HG02571 (cell line): ENCODE data around the gene LHPP.

Experiments
- ATAC-seq: cut with Tn5 transposase; IDR thresholded peaks from one replicate; pipeline ENCODE4 v1.9.1; 2021; ENCODE audit warnings: mild to moderate bottlenecking, moderate library complexity; ENCODE audit not compliant: unreplicated experiment

The LHPP gene

DNA sequence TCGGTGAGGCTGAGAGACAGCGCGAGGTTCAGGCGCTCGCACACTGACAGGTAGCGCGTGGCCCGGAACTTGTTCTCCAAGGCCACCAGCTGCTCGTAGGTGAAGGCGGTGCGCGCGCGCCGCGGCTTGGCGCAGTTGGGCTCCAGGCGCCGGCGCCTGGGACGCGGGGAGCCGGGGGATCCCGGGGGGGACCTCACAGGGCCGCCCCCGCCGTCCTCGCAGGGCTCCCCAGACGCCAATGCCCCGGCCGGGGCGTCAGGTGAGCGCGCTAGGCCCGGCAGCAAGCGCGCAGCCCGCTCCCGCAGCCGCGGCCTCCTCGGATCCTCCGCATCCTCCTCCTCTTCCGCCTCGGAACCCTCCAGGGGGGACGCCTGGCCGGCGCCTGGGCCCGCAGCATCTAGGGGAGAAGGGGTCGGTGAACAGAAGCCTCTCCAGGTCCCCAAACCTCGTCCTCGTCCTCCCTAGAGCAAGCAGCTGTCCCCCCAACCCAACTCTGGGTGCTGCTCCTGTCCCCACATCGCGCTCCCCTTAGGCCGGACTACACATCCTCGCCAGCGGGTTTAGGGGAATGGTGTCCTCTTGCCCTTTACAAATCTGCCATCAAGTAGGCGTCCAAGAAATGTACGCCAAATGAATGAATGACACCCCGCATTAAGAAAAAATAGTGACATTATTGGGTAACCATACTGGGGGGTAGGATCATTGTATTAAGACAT, 13.7 kb upstream of the LHPP start:
- no peak for ATAC-seq

DNA sequence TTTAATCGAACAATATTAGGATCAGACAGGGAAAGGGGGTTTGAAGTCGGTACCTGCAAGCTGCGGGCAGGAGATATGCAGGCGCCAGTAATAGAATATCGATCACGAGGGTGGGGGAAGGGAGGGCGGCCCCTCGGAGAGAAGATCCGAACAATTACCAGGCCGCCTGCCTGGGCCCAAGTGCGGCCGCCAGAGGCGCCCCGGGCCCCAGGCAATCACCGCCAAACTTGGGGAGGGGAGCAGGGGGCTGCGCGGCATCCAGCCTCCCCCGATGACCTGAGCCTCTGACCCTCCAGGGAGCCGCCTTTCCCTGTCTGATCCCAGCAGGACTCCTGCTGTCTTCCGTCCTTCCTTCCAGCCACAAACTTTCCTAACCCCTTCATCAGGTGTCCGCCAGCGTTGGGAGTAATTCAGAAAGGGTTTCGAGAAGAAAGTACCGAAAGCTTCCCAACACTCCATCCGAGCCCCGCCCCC, 12.9 kb upstream of the LHPP start:
- ATAC-seq, result no peak

DNA sequence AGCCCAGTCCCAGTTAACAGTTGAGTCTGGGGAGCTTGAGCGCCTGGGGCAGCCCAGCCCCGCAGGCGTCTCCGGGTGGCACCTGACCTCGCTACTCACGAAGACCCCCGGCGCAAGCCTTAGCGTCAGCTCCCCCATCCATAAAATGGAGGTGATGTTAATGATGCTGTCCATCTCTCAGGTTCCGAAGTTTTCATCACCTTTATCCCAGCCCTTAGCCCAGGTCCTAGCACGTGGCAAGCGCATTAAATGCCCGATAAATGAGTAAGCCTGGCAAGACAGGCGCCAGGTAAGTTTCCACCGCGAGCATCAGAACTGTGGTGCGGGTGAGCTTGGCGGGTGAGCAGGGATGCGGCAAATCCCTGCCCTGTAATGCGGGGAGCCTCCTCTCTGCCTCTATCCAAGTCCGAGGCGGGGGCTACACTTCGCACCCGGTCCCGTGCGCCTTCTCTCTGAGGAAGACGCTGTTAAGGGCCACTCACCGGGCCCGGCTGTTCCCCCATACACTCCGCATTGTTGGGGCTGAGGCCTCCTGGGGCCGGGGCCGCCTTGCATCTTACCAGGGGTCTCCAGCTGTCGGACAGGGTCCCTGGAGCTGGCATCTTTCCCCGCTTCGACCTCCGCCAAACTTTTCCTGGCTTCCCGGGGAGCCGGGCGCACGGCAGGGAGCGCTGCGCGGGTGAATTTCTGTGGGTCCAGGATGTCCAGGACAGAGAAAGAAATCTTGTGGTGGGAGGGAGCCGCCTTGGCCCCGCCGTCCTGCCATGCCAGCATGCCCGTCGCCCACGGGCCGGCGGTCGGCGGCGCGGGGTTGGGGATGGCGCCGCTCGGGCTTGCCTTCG, 12.2 kb upstream of the LHPP start:
- no peak for ATAC-seq

DNA sequence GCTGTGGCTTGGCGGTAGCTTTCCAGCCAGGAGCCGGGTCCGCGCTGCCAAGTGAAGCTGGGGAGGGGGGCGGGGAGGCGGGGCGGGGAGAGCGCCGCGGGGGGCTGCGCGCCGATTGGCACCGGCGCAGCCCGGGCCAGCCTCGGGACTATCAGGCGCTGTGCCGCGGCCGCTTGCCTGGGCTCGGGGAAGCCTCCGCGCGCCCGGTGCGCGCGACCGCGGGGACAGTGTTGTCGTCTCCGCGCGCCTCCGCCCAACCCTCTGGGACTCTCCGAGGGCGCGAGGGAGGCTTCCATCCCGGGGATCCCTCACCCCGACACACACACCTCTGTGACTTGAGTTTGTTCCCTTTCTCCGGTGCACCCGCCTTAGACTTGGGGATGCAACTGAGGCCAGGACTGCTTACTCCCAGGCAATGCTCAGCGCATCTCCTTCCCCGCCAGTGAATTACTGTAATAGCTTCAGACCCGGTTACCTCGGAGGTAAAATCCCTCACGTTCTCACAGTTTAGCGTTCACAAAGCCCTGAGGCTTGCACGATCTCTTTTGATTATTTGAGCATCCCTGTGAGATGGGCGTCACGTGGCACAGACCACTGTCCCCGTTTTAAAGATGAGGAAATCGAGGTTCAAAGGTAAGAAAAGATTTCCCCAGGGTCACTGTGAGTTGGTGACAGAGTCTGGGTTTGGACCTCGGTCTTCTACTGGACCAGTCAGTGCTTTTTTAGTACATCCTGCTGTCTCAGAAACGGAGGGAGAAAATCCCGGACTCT, 11.4 kb upstream of the LHPP start, which contains the start of gene NKX1-2:
Gene NKX1-2, minus strand, starts transcription at position 24 of the 771 bp plus-strand sequence. CDS start 92 bp downstream, outside the sequence.
- no peak for ATAC-seq

DNA sequence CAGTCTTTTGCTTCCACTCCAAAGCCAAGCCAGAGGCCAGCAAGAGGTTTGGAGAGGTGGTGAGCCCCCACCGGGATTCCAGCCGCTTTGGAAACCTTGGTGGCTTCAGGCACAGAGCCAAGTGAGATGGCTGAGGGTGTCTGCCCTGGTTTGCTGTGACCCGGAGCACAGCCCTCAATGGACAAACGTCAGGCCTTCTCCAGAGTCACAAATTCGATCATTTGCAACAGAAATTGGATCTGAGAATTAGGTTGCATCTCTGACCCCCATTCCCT, 10.9 kb upstream of the LHPP start:
- ATAC-seq, result no peak

DNA sequence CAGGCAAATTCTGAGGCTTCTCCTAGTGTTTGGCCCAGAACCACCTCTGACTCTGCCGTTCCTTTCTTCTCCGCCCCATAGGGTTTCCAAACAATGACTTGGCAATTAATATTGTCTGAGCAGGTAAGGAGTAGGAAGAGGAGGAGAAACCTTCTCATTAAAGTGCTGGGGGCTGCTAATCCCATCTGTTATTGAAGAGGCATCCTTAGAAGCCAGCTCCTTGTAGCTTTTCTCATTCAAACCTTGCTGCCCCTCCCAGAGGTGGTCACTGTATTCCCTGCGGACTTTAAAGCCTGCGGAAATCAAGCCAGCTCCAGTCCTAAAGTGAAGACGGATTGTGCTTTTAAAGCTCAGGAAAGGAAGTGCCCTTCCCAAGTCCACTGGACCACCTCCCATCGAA, 10.3 kb upstream of the LHPP start:
- no peak for ATAC-seq

DNA sequence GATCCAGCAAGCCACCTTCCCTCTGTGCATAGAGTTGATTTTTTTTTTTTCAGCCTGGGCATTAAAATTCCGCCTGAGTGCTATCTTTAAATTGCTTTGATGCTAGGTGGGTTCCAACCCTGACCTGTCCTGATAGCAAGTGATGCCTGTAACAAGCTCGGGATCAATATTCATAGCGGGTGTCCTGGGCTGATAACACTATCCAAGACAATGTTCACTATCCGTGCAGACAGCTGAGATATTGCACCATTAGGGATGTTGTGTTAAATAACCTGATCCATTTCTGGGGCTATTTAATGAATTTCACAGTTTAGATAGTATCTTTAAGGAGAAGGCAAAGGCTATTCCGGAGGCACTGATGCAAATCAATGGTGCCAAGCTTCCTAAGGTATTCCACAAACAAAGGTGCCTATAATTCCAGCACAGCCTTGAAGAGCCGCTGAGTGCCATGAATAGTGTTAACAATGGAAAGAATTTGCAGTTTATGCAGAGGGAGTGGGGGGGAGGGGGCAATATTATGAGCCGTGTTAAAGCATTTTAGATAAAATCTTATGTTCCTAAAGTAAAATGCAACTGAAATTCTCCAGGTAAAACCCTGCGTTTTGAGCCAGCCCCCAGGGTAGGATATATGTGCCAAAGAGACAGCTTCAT, 7.5 kb upstream of the LHPP start:
- no peak for ATAC-seq

DNA sequence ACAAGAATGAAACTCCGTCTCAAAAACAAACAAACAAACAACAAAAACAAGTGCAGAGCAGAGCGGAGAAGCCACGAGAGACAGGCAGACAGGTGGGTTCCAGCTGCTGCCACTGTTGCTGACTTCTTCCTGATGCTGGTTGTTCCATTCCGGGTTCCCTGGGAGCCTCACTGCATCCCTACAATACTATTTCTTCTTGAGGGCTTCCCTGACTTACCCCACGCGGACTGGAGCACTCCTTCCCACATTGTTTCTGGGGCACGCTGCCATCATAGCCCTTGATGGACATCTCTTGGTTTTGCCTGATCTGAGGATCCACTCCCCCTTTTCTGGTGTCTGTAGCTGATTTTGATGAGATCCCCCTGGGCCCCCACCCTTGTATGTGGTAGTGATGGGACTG, 6.2 kb upstream of the LHPP start:
- no peak for ATAC-seq

DNA sequence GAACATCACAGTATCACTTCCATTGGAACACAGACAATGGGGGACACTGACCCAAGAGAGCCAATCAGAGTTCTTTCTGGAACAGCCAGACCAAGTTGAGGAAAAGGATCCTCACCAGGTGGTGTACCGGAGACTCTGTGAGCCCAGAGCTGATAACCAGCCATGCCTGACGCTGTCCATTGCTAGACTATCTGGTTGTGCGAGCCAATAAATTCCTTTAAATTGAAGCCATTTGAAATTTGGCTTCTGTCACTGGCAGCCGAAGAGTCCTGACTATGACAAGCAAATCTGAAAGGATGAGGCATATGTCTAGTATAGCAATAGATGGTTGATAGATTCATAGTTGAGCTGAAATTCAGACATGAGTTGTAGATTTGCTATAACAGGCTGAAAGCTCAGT, 3.1 kb upstream of the LHPP start:
- ATAC-seq, result no peak

DNA sequence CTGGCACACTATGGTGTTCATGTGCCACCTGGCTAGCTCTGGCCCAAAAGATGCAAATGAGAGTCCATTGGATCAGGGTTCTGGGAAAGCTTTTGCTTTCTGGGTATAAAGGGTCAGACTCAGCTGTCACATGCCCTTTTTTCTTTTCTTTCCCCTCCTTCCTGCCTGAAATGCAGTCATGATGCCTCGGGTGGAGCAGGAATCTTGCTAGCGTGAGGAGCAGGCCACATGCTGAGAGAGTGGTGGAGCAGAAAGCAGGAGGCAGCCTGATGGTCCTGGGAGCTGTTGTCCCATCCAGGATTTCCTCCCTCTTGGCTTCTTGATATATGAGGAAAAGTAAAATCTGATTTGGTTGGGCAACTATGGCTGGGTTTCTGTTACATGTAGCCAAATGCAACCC, 2.7 kb upstream of the LHPP start:
- no peak for ATAC-seq

DNA sequence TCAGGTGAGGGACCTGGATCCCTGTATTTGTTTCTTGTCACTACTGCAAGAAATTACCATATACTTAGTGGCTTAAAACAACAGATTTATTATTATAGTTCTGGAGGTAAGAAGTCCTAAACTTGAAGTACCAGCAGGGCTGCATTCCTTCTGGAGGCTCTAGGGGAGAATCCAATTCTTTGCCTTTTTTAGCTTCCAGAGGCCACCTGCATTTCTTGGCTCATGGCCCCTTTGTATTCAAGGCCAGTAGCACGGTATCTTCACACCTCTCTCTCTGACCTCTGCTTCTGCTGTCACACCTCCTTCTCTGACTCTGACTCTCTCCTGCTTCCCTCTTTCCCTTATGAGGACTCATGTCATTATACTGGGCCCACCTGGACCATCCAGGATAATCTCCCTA, 2.2 kb upstream of the LHPP start:
- no peak for ATAC-seq

DNA sequence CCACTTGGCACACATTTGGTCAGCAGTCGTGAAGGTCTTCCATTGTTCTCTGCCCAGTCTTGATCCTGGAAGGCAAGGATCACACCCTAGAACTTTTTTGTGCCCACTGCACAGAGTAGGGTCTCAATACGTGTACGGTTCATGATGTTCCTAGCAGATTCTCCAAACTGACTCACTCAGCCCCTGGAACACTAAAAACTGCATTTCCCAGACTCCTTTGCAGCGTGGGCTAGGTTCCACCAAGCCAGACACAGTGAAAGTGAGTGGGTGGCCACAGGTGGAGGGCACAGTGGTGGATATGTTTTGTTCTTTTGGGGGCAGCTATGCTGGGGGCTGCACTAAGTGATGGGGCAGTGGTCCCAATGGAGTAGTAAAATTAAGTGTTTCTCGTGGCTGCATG, 1.5 kb upstream of the LHPP start:
- no peak for ATAC-seq

DNA sequence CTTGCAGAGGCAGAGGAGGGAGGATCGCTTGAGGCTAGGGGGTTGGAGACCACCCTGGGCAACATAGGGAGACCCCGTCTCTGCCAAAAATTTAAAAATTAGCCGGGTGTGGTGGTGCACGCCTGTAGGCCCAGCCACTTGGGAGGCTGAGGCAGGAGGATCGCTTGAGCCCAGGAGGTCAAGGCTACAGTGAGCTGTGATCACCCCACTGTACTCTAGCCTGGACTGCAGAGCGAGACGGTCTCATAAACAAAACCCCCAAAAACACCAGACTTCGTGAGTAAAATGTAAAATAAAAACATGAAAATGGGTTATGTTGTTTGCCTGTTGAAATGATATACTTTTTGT, 699 bp downstream of the LHPP start:
- no peak for ATAC-seq

DNA sequence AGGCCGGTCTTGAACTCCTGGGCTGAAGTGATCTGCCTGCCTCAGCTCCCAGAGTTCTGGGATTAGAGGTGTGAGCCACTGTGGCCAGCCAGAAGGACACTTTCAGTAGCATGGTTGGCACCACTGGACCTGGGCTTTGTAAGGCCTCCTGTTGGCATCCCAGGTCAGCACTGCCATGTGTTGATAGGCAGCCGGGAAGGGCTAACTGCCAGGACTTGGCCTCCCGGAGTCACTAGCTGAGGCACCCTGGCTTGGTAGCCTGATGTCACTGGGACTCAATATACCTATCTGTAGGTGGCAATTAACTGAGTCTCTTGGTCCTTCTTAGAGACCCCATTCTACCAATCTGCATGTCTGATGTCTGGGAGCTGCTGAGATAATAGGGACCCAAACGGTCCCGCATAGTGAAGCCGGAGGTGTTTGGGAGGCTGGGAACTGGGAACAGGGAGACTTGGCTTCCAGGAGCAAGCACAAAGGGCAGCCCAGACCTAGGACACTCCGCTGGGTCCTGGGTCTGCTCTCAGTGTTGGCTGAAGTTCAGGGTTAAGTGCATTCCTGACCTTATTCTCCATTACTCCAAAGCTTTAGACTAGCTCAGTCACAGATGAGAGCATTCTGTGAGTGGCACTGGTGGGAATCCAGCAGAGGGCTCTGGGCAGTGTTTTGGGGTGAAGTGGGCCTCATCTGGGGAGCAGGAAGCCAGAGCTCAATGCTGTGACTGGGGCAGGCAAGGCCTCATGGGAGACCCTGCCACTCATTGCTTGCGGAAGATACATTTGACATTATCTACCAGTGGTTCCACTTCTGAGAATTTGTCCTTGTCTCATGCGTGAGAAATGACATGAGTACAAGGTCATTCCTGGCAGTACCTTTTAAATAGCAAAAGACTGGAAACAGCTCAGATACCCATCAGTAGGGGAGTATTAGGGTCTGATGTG, 2.7 kb downstream of the LHPP start:
- ATAC-seq, result no peak

DNA sequence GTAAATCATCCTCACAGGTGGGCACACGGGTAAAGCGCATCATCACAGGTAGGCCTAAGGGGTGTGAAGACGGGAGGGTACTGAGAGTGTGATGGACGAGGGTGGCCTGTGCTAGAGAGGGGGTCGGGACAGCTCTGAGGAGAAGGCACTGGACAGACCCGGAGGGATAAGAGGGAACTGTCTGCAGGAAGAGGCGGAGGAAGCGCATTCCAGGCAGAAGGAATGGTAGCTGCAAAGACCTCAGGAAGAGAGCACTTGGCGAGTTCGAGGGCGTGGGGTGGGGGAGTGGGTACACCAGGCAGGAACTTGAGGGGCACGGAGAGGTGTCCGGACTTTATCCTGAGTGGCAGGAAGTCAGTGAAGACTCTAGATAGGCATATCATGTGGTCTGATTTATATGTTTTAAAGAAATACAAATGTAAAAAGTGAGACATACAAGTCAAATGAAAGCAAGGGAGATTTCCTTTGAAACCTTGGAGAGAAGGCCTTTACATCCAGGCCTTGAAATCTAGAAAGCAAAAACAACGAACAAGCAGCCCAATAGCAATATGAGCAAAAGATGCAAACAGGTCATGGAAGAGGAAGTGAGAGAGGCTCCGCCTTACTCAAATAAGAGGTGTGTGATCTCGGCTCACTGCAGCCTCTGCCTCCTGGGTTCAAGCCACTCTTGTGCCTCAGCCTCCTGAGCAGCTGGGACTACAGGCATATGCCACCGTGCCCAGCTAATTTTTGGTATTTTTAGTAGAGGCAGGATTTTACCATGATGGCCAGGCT, 3.6 kb downstream of the LHPP start:
- peak; percentile 36 for ATAC-seq

DNA sequence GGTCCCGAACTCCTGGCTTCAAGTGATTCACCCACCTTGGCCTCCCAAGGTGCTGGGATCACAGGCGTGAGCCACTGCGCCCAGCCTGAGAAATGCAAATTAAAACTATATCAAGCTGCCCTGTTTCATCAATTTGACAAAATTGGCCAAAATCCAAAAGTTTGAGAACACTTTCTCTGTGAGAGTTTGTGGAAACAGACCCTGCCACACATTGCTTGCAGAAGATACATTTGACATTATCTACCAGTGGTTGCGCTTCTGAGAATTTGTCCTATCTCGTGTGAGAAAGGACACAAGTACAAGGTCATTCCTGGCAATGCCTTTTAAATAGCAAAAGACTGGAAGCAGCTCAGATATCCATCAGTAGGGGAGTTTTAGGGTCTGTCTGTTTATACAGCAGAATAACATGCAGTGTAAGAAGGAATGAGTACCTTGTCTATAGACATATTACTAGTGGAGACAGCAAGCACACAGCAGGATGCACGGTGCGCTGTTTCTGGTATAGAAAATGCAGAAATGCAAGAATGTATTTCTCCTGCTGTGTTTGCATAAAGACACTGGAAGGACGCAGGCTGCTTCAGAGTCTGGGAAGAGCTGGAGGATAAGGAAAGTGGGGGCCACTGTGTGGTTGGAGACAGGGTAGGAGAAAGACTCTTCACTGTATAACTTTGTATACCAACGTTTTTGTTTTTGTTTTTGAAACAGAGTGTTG, 4.3 kb downstream of the LHPP start:
- ATAC-seq, result no peak

DNA sequence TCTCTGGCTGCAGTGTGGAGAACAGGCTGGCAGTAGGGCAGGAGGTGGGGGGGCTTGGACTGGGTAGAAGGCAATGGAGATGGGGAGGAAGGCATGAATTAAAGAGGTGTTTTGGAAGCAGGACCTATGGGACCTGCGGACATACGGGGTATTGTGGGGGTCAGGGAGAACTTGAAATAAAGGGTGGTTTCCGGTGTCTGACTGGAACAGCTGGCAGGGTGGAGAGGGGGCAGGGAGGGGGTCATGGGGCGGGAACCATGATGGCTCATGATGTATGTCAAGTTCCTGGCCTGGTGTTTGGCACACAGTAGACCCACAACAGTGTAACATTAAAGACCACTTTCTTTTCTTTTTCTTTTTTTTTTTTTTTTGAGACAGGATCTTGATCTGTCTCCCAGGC, 5.5 kb downstream of the LHPP start:
- ATAC-seq, result no peak

DNA sequence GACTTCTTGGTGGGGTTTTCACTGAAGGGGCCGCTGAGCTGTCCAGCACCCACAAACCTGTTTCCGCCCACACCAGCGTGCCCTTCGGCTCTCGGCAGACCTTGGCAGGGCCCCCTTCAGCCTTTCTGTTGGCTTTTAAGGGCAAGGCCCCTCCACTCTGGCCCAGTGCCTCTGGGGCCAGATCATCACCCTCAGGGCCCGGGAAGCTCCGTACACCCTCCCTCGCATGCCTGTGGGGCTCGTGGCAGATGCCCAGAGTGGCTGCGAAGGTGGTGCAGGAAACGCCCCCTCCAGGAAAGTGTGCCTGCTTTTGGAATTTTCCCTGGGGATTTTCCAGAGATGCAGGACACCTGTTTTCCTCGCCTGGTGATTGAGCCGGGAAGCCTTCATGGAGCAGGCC, 7.0 kb downstream of the LHPP start:
- ATAC-seq, result no peak

DNA sequence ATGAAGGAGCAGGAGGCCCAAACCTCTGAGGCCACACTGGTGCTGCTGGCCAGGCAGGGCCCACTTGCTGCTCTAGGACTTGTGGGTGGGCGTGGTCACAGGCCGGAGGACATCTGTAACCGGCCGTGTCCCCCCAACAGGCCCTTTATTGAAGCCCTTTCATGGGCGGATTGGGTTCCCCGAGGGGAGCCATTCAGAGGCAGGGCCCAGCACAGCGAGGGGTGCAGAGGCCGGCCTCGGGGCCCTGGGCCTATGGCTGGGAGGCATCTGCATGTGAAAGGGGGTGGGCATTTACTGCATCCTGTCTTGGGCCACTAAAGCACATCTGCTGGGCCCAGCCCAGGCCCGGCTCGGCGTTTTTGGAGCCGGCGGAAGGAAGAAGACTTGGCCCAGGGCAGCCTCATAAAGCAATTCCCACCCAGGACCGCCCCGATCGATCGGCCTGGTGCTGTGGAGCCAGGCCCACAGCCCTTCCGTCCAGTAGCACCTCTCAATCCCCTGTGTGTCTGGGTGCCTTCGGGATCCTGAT, 8.4 kb downstream of the LHPP start:
- no peak for ATAC-seq
